ENCODE data around the gene TRIML1. TPM values are rescaled to one million over a fixed set of nuclear protein-coding genes. Genes with fewer than 3 reads are reported as not detected.

TRIML1 gene, protein sequence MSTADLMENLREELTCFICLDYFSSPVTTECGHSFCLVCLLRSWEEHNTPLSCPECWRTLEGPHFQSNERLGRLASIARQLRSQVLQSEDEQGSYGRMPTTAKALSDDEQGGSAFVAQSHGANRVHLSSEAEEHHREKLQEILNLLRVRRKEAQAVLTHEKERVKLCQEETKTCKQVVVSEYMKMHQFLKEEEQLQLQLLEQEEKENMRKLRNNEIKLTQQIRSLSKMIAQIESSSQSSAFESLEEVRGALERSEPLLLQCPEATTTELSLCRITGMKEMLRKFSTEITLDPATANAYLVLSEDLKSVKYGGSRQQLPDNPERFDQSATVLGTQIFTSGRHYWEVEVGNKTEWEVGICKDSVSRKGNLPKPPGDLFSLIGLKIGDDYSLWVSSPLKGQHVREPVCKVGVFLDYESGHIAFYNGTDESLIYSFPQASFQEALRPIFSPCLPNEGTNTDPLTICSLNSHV
- total RNA-seq (2022), result not detected in 2 replicates
- not detected for Bru-seq, nascent RNA
- BruChase-seq, experiment 1, labeled RNA remaining after a 6-hour chase, result not detected
- BruChase-seq, experiment 2, labeled RNA remaining after a 2-hour chase, result not detected
- long read RNA-seq, result 0 reads

DNA sequence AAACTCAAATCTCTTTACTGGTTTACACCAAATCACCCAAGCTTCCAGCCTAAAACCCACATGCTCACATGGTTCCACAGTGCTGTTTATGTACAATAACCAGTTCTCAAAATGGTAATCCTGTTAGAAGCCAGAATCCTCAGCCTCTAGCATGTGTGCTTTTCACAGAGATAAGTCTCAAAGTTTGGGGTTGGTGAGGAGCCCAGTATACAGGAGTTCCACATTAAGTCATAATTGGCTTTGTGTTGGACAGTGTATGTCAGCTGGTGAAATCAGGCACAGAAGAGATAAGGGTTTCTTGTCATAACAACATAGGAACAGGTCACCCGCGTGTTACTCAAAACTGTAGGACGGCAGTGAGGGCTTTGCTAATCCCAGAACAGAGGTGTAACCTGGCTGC, at the start of gene TRIML1:
Gene TRIML1, plus strand, starts transcription at position 301 of the 400 bp plus-strand sequence. CDS start 118 bp downstream, outside the sequence.
- BruUV-seq (replicated peaks), result no TSS peak
- CTCF ChIA-PET, result no interaction called here
- DNase-seq, result no peak
- Mint-ChIP-seq H3K4me1 (ENCODE audit: low read depth, unreplicated experiment) (no peaks in the 10 kb centered on the region), H3K27ac (ENCODE audit: unreplicated experiment) (no peak within 1 kb of the TSS), H3K9me3 (ENCODE audit: low read depth, unreplicated experiment) (no peaks in the 10 kb centered on the region), H3K36me3 (ENCODE audit: insufficient read depth, unreplicated experiment) (no peaks in the 10 kb centered on the region), H3K4me3 (ENCODE audit: low read depth, unreplicated experiment) (no peak within 1 kb of the TSS), H3K27me3 (ENCODE audit: unreplicated experiment) (no peaks in the 10 kb centered on the region)
- TF ChIP-seq, protein P1, sequence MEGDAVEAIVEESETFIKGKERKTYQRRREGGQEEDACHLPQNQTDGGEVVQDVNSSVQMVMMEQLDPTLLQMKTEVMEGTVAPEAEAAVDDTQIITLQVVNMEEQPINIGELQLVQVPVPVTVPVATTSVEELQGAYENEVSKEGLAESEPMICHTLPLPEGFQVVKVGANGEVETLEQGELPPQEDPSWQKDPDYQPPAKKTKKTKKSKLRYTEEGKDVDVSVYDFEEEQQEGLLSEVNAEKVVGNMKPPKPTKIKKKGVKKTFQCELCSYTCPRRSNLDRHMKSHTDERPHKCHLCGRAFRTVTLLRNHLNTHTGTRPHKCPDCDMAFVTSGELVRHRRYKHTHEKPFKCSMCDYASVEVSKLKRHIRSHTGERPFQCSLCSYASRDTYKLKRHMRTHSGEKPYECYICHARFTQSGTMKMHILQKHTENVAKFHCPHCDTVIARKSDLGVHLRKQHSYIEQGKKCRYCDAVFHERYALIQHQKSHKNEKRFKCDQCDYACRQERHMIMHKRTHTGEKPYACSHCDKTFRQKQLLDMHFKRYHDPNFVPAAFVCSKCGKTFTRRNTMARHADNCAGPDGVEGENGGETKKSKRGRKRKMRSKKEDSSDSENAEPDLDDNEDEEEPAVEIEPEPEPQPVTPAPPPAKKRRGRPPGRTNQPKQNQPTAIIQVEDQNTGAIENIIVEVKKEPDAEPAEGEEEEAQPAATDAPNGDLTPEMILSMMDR (IDR thresholded peaks at IDR 0.05; ENCODE audit: unreplicated experiment), result no peak
- intact Hi-C loops (cut with micrococcal nuclease; ENCODE audit: unreplicated experiment), result no loop called here

GRCh38 chr4:188092824-188093223, 46.4 kb upstream of the TRIML1 start:
- intact Hi-C loops (cut with micrococcal nuclease; ENCODE audit: unreplicated experiment), result no loop called here
- no peak for DNase-seq
- Mint-ChIP-seq H3K9me3 (ENCODE audit: low read depth, unreplicated experiment) (peaks cover 3% of the 10 kb centered on the region), H3K27me3 (ENCODE audit: unreplicated experiment) (no peaks in the 10 kb centered on the region), H3K27ac (ENCODE audit: unreplicated experiment) (no peak overlapping the region), H3K4me3 (ENCODE audit: low read depth, unreplicated experiment) (no peak overlapping the region), H3K36me3 (ENCODE audit: insufficient read depth, unreplicated experiment) (no peaks in the 10 kb centered on the region), H3K4me1 (ENCODE audit: low read depth, unreplicated experiment) (no peaks in the 10 kb centered on the region)
- CTCF ChIA-PET, result no interaction called here
- TF ChIP-seq, protein P1 (IDR thresholded peaks at IDR 0.05; ENCODE audit: unreplicated experiment), result no peak
- no TSS peak for BruUV-seq (replicated peaks)

GRCh38 chr4:188106454-188106853, 32.8 kb upstream of the TRIML1 start:
- no peak overlapping the region for H3K4me3 Mint-ChIP-seq (ENCODE audit: low read depth, unreplicated experiment)

GRCh38 chr4:188107931-188108843, 31.1 kb upstream of the TRIML1 start:
- intact Hi-C loops (cut with micrococcal nuclease; ENCODE audit: unreplicated experiment), result no loop called here
- Mint-ChIP-seq H3K4me3 (ENCODE audit: low read depth, unreplicated experiment) (no peak overlapping the region), H3K27ac (ENCODE audit: unreplicated experiment) (no peak overlapping the region), H3K36me3 (ENCODE audit: insufficient read depth, unreplicated experiment) (peaks cover 5% of the 10 kb centered on the region), H3K9me3 (ENCODE audit: low read depth, unreplicated experiment) (no peaks in the 10 kb centered on the region), H3K4me1 (ENCODE audit: low read depth, unreplicated experiment) (peaks cover 27% of the 10 kb centered on the region), H3K27me3 (ENCODE audit: unreplicated experiment) (no peaks in the 10 kb centered on the region)
- CTCF ChIA-PET, result no interaction called here
- TF ChIP-seq, protein P1 (IDR thresholded peaks at IDR 0.05; ENCODE audit: unreplicated experiment), result no peak
- BruUV-seq (replicated peaks), result no TSS peak
- DNase-seq, result no peak

More at GRCh38 chr4:188106454-188106853, 32.8 kb upstream of the TRIML1 start:
- no peaks in the 10 kb centered on the region for H3K27me3 Mint-ChIP-seq (ENCODE audit: unreplicated experiment)
- no peak overlapping the region for H3K27ac Mint-ChIP-seq (ENCODE audit: unreplicated experiment)
- DNase-seq, result no peak
- no TSS peak for BruUV-seq (replicated peaks)
- no peaks in the 10 kb centered on the region for H3K9me3 Mint-ChIP-seq (ENCODE audit: low read depth, unreplicated experiment)
- H3K36me3 Mint-ChIP-seq (ENCODE audit: insufficient read depth, unreplicated experiment), result peaks cover 5% of the 10 kb centered on the region
- CTCF ChIA-PET, result no interaction called here
- TF ChIP-seq, protein P1 (IDR thresholded peaks at IDR 0.05; ENCODE audit: unreplicated experiment), result no peak
- intact Hi-C loops (cut with micrococcal nuclease; ENCODE audit: unreplicated experiment), result no loop called here
- peaks cover 27% of the 10 kb centered on the region for H3K4me1 Mint-ChIP-seq (ENCODE audit: low read depth, unreplicated experiment)
